Fibroblast of lung (primary cell): ENCODE data around the gene PDIA5.

Experiments
- CTCF ChIP-seq, 2 donors: IDR thresholded peaks in 1 of 2; conservative IDR thresholded peaks in 1 of 2; 1 replicate in 1 of 2; 2 replicates in 1 of 2; pipeline ENCODE4 v1.5.1; 2011 to 2012; ENCODE audit warnings: low read length in 2 of 2, control low read depth in 1 of 2, inconsistent platforms in 1 of 2, low read depth in 1 of 2, mild to moderate bottlenecking in 1 of 2
- EZH2 ChIP-seq: IDR thresholded peaks from 2 replicates; pipeline ENCODE4 v1.5.1; 2012; ENCODE audit warnings: low read length, control low read depth, mild to moderate bottlenecking; ENCODE audit errors: missing control alignments

GRCh38 chr3:123092243-123092642 is 25.4 kb downstream of the PDIA5 start:
- TF ChIP-seq CTCF (conservative IDR thresholded peaks at IDR 0.05 in 1 of 2, IDR thresholded peaks at IDR 0.05 in 1 of 2; ENCODE audit: low read depth in 1 of 2, low read length in 2 of 2), result no peak
- TF ChIP-seq EZH2, result no peak
